Activated T-cell treated with anti-CD3 and anti-CD28 coated beads, Interleukin-2, amount 50 U/mL, for 4 hours (primary cell): ENCODE measurements around the gene JPH2. TPM values are rescaled to one million over a fixed set of nuclear protein-coding genes. Genes with fewer than 3 reads are reported as not detected.
A peak's percentile ranks its signal among the peaks of the same experiment; 100 is the strongest.
"Not testable (repeated sequence)": the region's sequence is repeated elsewhere in the genome, so short reads cannot be mapped to it uniquely, and the experiment has no call there.

ENCODE experiments used
- ATAC-seq, 2 donors: fragments of 200-7000 bp; cut with Tn5 transposase; one replicate each; pipeline ENCODE4 v1.10.0; 2021
- DNase-seq: peaks from one replicate; pipeline ENCODE4 v3.0.0-alpha.2; 2020
- H3K27me3 Mint-ChIP-seq: one replicate; pipeline ENCODE4 v1.8.0; 2021; ENCODE audit warnings: low read depth, mixed read lengths
- H3K36me3 Mint-ChIP-seq: one replicate; pipeline ENCODE4 v1.8.0; 2022; ENCODE audit warnings: mixed read lengths; ENCODE audit not compliant: insufficient read depth
- H3K4me1 Mint-ChIP-seq: one replicate; pipeline ENCODE4 v1.8.0; 2021; ENCODE audit warnings: low read depth, mixed read lengths
- H3K4me3 Mint-ChIP-seq: one replicate; pipeline ENCODE4 v1.8.0; 2021; ENCODE audit warnings: mild to moderate bottlenecking, moderate library complexity, mixed read lengths
- H3K9me3 Mint-ChIP-seq: one replicate; pipeline ENCODE4 v1.8.0; 2021; ENCODE audit warnings: mixed read lengths
- total RNA-seq, 3 donors: library from RNA; stranded (reverse); gene quantifications; one replicate each; pipeline ENCODE4 v1.2.1, GENCODE V29; 2021

The JPH2 gene
- total RNA-seq: not detected

DNA sequence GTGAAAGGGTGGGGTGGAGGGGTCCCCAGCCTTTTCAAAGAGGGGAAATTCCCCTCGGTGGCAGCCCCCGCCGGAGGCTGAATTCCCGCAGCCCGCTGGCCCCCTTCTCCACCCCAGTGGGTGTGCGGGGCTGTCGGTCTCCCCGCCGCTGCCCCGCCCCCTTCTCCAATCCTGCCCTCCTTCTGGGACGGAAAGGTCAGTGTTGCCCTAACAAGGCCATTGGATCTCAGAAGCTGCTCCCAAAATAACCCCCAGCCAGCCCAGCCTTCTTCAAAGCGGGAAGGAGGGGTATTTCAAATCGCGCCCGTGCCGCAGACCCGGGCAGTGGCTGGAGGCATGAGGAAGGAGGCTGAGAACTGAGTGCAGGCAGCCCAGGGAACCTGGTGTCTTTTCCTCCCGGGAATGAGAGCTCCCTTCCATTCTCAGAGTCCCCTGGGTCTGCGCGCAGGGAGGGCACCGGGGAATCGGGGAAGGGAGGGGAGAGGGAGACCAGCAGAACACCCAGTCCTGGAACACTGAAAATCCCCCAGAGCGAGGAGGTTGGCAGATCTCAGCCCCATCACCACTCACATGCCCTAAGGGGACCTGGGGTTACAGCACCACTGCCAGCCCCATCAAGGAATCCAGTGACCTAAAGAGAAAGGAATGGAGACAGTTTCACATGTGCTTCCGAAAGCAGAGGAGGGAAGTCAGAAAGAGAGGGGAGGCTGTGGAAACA lies at the start of gene JPH2:
Gene JPH2, minus strand, starts transcription at position 135 of the 718 bp plus-strand sequence. CDS start 483 bp downstream, outside the sequence.
- DNase-seq (no peak), ATAC-seq (peak in 1 of 2 donors; percentile 37)
- Mint-ChIP-seq H3K9me3 (no peaks in the 10 kb centered on the region), H3K4me3 (no peak within 1 kb of the TSS), H3K27me3 (peaks cover 59% of the 10 kb centered on the region), H3K4me1 (peaks cover 12% of the 10 kb centered on the region), H3K36me3 (no peaks in the 10 kb centered on the region)

DNA sequence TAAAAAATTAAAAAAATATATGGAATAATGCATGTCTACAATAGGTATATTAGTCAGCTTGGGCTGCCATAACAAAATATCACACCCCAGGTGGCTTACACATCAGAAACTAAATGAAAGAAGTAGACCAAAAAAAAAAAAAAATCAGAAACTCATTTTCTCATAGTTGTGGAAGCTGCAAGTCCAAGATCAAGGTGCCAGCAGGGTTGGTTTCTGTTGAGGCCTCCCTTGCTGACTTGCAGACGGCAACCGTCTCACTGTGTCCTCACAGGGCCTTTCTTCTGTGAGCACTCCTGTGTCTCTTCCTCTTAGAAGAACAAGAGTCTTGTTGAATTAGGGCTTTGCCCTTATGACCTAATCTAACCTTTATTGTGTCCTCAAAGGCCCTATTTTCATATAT lies 48.7 kb upstream of the JPH2 start:
- no peaks in the 10 kb centered on the region for H3K36me3 Mint-ChIP-seq
- H3K27me3 Mint-ChIP-seq: no peaks in the 10 kb centered on the region
- no peak for ATAC-seq

DNA sequence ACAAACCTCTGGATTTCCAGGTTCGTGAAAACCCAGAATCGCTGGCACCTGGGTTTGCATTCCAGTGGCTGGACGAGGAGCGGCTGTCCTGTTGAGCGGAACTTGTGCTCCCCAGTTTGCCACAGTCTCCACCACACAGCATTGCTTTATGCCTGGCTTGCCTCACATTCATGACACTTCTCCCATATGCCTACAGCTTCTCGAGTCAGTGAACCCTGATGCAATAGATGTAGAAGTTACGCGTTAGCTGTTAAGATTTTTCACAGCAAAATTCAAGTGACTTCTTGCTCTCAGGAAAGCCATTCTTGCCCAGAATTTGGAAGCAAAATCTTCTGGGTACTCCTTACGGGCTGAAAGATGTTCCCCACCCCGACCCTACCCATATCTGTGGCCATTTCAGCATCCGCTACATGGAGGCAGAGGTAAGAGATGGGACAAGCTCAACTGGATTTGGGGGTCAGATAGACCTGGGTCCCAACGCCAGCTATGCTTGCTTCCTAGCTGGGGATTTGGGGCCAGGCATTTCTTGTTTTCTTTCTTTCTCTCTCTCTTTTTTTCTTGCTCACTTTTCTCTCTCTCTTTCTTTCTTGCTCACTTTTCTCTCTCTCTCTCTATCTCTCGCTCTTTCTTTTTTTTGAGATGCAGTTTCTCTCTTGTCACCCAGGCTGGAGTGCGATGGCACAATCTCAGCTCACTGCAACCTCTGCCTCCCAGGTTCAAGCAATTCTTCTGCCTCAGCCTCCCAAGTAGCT lies 47.8 kb upstream of the JPH2 start:
- ATAC-seq: no peak
- no peaks in the 10 kb centered on the region for H3K9me3 Mint-ChIP-seq
- no peak for DNase-seq
- no peaks in the 10 kb centered on the region for H3K36me3 Mint-ChIP-seq
- H3K27me3 Mint-ChIP-seq: no peaks in the 10 kb centered on the region
- no peak overlapping the region for H3K4me3 Mint-ChIP-seq
- H3K4me1 Mint-ChIP-seq: peaks cover 5% of the 10 kb centered on the region

More for the DNA sequence above, 48.7 kb upstream of the JPH2 start:
- Mint-ChIP-seq H3K4me3 (no peak overlapping the region), H3K4me1 (peaks cover 5% of the 10 kb centered on the region), H3K9me3 (no peaks in the 10 kb centered on the region)
- DNase-seq: no peak

DNA sequence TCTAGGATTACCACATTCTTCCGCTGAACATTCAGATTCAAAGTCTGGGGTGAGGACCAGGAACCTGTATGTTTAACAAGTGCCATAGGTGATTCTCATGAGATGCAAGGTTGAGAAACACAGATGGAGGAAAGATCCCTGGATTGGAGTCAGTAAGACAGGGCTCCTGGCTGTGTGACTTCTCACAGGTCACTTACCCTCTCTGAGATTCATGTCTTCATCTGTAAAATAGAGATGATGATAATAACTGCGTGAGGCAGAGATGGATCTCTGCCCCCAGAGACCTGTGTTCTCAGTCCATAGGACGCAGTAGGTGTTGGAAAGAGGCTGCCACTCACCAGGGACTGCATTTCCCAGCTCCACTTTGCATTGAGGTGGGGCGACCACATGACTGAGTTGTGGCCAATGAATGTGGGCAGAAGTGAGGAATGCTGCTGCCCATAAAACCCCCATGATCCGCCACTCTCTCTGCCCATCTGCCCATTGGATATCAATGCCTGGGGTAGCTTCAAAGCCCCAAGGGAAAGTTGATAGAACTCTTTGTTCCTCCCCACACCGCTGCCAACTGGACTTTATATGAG lies 46.5 kb upstream of the JPH2 start:
- H3K36me3 Mint-ChIP-seq: no peaks in the 10 kb centered on the region
- DNase-seq (no peak), ATAC-seq (no peak)
- H3K4me1 Mint-ChIP-seq: peaks cover 5% of the 10 kb centered on the region
- H3K4me3 Mint-ChIP-seq: no peak overlapping the region
- H3K27me3 Mint-ChIP-seq: no peaks in the 10 kb centered on the region
- H3K9me3 Mint-ChIP-seq: no peaks in the 10 kb centered on the region

DNA sequence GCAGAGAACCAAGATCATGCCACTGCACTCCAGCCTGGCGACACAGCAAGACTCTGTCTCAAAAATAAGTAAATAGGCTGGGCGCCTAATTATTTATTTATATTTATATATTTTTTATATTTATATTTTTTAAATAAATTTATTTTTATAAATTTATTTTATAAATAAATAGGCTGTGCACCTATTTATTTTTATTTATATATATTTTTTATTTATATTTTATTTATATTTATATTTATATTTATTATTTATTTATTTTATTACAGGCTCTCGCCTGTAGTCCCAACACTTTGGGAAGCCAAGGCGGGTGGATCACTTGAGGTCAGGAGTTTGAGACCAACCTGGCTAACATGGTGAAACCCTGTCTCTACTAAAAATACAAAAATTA lies 45.5 kb upstream of the JPH2 start:
- H3K9me3 Mint-ChIP-seq, DNase-seq, H3K27me3 Mint-ChIP-seq, H3K4me3 Mint-ChIP-seq, H3K4me1 Mint-ChIP-seq, ATAC-seq, H3K36me3 Mint-ChIP-seq: not testable (repeated sequence)

DNA sequence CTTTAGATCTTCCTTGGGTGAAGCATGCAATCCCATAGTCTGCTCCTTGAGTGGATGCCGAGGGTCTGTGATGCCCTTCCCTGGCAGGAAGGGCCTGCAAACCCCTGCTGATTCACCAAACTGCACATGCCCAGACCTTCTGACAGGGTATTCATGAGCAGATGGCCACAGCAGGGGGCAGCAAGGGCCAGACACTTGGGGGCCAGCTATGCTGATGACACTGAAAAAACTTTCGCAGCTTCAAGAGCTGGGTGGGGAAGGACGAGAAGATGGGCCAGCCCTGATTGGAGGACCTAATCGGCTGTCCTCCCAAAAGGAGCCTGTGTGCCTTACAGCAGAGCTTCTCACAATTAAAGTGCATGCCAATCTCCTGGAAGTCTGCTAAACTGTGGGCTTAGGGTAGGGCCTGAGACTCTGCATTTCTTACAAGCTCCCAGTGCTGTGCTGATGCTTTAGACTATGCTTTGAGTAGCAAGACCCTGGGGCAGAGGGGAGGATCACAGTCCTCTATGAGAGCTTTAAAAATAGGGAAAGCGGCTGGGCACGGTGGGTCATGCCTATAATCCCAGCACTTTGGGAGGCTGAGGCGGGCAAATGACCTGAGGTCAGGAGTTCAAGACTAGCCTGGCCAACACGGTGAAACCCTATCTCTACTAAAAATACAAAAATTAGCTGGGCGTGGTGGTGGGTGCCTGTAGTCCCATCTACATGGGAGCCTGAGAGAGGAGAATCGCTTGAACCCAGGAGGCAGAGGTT lies 44.9 kb upstream of the JPH2 start:
- no peaks in the 10 kb centered on the region for H3K9me3 Mint-ChIP-seq
- no peak overlapping the region for H3K4me3 Mint-ChIP-seq
- ATAC-seq (no peak), DNase-seq (no peak)
- no peaks in the 10 kb centered on the region for H3K36me3 Mint-ChIP-seq
- H3K27me3 Mint-ChIP-seq: no peaks in the 10 kb centered on the region
- H3K4me1 Mint-ChIP-seq: peaks cover 5% of the 10 kb centered on the region

DNA sequence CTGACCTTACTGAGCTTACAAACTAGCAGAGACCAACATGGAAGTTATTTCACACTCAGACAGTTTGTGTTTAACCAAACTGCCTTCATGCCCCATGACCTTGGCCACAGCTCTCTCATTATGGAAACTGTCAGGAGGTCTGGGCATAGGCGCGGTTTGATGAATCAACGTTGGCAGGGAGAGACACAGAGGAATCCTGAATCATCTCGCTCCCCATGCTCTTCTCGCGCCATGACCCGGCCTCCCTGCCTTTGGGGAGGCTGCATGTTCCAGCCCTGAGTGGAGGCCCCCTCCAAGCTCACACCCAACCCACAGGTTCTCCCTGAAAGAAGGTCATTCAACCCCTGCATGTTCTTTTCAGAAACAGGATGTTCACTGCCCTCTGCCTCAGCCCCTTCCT lies 44.2 kb upstream of the JPH2 start:
- no peak for ATAC-seq
- H3K9me3 Mint-ChIP-seq: no peaks in the 10 kb centered on the region

DNA sequence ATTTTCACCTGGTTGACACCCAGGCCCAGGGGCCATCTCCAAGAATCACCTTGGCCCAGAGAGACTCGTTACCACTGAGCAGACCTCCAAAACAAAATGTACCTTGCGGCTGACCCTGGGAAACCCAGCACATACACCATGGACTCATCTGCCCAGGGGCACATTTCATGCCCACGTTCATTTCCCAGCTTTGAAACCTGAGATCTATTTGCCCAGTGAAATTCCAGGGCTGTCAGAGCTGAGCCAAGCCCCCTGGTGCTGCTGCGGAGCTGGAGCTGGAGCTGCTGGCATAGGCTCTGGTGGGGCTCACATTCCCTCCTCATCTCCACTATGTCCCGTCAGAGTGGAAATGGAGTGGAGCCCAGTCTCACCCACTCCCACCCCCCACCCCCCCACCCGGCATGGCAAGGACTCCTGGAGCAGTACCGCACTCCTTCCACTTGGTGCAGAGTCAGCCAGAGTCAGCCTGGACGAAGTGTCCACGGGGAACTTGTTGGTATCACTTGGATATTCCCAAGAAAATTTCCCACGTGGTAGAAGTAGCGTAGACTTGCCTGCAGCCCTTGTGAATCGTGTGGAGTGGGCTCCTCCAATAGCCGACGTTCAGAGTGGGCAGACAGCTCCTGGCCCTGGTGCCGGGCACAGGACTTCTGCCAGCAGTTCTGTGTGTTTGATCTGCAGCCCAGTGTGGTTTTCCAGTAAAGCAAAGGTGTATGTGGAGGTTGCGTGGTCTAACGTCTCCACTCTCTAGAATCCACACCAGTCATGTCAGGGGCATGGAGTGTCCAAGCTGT lies 41.7 kb upstream of the JPH2 start:
- ATAC-seq (no peak), DNase-seq (no peak)
- Mint-ChIP-seq H3K4me1 (peaks cover 5% of the 10 kb centered on the region), H3K27me3 (no peaks in the 10 kb centered on the region), H3K4me3 (no peak overlapping the region), H3K36me3 (no peaks in the 10 kb centered on the region), H3K9me3 (no peaks in the 10 kb centered on the region)

More for the DNA sequence above, 44.2 kb upstream of the JPH2 start:
- Mint-ChIP-seq H3K4me3 (no peak overlapping the region), H3K27me3 (no peaks in the 10 kb centered on the region), H3K36me3 (no peaks in the 10 kb centered on the region), H3K4me1 (peaks cover 5% of the 10 kb centered on the region)
- no peak for DNase-seq

DNA sequence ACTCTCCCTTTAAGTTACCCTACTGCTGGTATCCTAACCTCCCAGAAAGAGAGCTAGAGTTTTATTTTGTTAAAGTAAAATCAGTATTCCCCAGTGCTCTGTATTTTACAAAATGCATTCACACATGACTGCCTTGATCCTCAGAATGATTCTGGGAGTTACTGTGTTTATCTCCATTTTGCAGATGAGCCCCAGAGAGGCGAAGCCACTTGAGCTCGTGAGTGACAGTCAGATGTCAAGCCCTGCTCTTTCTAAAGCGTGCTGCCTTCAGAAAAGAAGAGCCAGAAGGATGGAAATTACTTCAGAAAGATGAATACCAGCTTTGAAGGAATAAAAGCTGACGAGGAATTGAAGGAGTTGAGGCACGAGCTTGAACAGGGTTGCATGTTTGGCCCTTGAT lies 37.6 kb upstream of the JPH2 start:
- DNase-seq (no peak), ATAC-seq (no peak)
- Mint-ChIP-seq H3K9me3 (no peaks in the 10 kb centered on the region), H3K4me3 (no peak overlapping the region), H3K36me3 (no peaks in the 10 kb centered on the region), H3K27me3 (no peaks in the 10 kb centered on the region), H3K4me1 (peaks cover 14% of the 10 kb centered on the region)

DNA sequence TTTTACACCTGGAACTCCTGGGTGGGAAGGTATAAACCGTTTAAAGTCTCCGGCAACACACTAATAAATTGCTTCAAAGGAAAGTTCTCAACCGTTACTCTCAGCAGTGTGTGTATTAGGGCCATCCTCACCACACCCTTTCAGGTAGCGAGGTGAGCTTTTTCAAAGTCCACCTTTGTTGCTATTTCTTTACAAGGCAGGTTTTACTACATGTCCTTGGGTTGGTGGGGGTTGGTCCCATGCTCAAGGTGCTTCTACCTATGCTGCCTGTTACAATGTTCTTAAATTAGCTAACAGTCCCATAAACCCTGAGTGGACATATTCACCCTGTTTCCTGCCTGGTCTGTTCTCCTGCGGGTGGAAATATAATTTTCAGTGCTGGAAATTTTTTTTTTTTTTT lies 36.7 kb upstream of the JPH2 start:
- DNase-seq: no peak
- Mint-ChIP-seq H3K36me3 (no peaks in the 10 kb centered on the region), H3K4me3 (no peak overlapping the region), H3K9me3 (no peaks in the 10 kb centered on the region), H3K27me3 (no peaks in the 10 kb centered on the region), H3K4me1 (peaks cover 23% of the 10 kb centered on the region)
- no peak for ATAC-seq

DNA sequence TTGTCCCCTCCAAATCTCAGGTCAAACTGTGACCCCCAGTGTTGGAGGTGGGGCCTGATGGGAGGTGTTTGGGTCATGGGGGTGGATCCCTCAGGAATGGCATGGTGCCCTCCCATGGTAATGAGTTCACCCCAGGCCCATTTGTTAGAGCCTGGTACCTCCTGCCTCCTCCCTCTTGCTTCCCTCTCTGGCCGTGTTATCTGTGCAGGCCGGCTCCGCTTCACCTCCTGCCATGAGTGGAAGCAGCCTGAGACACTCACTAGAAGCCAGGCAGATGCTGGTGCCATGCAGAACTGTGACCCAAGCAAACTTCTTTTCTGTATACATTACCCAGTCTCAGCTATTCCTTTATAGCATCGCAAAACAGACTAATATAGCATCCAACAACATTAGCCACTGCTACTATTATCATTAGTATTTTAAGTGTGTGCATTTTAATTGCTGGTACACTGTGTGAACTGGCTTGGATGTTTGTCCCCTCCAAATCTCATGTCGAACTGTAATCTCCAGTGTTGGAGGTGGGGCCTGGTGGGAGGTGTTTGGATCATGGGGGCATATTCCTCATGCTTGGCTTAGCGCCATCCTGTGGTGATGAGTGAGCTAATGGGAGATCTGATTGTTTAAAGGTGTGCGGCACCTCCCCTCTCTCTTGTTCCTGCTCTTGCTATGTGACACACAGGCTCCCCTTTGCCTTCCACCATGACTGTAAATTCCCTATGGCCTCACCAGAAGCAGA lies 35.8 kb upstream of the JPH2 start:
- Mint-ChIP-seq H3K4me3 (no peak overlapping the region), H3K36me3 (no peaks in the 10 kb centered on the region), H3K27me3 (no peaks in the 10 kb centered on the region), H3K9me3 (no peaks in the 10 kb centered on the region), H3K4me1 (peaks cover 32% of the 10 kb centered on the region)
- DNase-seq: no peak
- no peak for ATAC-seq

DNA sequence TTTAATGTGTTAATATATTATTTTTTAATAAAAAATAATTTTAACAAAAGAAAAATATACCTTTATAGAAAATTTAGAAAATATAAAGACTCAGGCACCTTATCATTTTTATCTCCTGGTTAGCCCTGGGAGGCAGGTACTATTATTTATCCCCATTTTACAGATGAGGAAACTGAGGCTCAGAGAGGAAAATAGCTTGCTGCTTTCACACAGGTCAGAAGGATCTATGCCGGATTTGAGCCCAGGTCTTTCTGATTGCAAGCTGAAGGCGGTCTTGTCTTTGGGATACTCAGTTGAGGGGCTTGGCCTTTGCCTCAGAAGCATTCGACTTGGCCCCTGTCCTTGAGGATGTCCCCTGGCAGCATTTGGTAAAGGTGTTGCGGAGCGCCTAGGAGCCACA lies 35.0 kb upstream of the JPH2 start:
- ATAC-seq (no peak), DNase-seq (no peak)
- Mint-ChIP-seq H3K4me1 (peaks cover 40% of the 10 kb centered on the region), H3K27me3 (no peaks in the 10 kb centered on the region), H3K4me3 (no peak overlapping the region), H3K9me3 (no peaks in the 10 kb centered on the region), H3K36me3 (peaks cover 2% of the 10 kb centered on the region)

DNA sequence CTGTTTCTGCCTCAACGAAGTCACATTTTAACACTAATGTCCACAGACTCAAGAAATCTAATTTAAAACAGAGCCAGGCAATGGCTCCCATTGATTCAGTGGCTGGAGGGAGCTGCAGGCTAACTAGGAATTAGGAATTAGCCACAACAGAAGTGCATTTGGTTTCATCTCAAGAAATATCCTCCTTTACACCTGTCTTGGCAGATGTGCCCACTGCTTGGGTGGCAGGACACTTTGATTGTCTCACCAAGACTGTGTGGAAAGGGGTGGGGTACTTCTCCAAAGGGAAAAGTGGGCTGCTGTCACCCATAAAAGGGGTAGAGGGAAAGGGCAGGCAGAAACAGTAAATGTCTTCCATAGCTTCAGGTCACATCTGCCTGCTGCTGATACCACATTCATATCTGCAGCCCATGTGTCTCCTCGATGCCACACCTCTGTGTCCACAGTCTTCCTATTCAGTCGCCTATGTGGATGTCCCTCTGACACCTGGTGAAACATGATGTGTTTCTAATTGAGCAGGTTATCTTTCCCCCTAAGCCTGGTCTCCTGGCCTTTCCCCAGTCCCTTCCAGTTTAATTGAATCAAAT lies 34.5 kb upstream of the JPH2 start:
- peaks cover 42% of the 10 kb centered on the region for H3K4me1 Mint-ChIP-seq
- no peaks in the 10 kb centered on the region for H3K27me3 Mint-ChIP-seq
- H3K9me3 Mint-ChIP-seq: no peaks in the 10 kb centered on the region
- peaks cover 2% of the 10 kb centered on the region for H3K36me3 Mint-ChIP-seq
- no peak overlapping the region for H3K4me3 Mint-ChIP-seq
- DNase-seq: no peak
- no peak for ATAC-seq
